ENCODE measurements around the gene FGD2. TPM values are rescaled to one million over a fixed set of nuclear protein-coding genes. Genes with fewer than 3 reads are reported as not detected.

Gene FGD2
- total and polyA plus RNA-seq, 2 donors (not counting 3 experiments of a cell fraction or from before 2014, with no cell fraction given): not detected

DNA sequence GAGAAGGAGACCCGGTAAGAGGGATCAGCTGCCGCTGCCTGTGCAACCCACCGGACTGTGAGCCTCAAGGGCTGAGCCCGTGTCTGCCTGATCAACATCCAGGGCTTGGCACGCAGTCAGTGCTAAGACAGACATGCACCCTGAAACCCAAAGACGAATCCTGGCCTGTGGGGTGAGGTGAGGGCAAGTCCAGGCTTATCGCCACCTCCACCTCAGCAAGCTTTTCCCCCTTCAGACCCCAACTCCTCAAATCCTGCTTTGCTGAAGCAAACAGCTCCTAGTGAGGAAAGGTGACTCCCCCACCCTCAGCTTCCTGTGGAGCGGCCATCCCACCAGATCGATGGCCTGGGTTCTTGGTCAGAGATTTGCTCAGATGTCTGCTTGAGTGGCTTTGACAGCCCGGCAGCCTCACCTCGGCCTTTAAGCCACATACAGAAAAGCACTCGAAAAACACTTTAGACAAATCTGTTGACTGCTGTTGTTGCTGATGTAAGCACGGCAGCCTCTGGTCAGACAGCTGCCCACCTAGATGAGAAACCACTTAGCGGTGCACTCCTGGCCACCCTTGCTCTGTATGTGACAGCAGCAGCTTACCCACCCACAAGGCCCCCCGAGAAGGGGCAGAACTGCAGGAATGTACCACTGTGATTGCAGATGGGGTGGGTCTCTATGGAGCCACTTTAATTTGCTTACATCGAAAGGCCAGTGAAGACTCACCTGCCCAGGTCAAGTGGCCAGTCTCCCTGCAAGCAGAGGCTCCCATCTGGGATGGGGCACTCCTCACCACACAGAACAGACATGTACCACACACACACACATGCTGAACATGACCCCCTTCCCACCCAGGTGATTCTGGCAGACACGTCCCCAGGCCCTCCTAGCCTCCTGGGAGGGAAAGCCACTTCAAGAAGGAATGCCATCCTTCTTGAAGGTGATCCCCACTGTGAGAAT, 34.3 kb upstream of the FGD2 start:
- H2AFZ ChIP-seq (ENCODE audit: low read depth, low read length): no peak overlapping the region
- no peaks in the 10 kb centered on the region for H3K79me2 ChIP-seq (ENCODE audit: control insufficient read depth, insufficient read depth, low read length)
- H4K20me1 ChIP-seq (replicated peaks; ENCODE audit: control insufficient read depth, extremely low read depth, insufficient read depth, low read length): no peaks in the 10 kb centered on the region
- POLR2A ChIA-PET: no interaction called here
- dilution Hi-C loops (cut with MboI; ENCODE audit: extremely low pct_ligation_motif_present, low sequenced_read_pairs): no loop called here
- no peak for TF ChIP-seq MYC (IDR thresholded peaks at IDR 0.05; ENCODE audit: low read depth, low read length)
- TF ChIP-seq GATA2 (IDR thresholded peaks at IDR 0.05; ENCODE audit: insufficient read depth, insufficient read length, low read depth, low read length): no peak
- TF ChIP-seq POLR2A (IDR thresholded peaks at IDR 0.05; ENCODE audit: low read depth, low read length): no peak
- H3K27me3 ChIP-seq (ENCODE audit: control insufficient read depth in 2 of 2, insufficient read depth in 2 of 2, low read length in 2 of 2): no peaks in the 10 kb centered on the region
- intact Hi-C loops (cut with micrococcal nuclease): no loop called here
- no peak overlapping the region for H3K27ac ChIP-seq (ENCODE audit: insufficient read depth, low read depth, low read length)
- CTCF ChIA-PET: interaction anchor here (1.0 kb wide), 1 partner anchor 8 kb away, joined by 3 read pairs; no protein-coding TSS in a partner anchor
- no TSS peak for BruUV-seq (replicated peaks)
- H3K4me3 ChIP-seq (replicated peaks in 1 of 3; ENCODE audit: insufficient read depth in 1 of 3, low read depth in 1 of 3, low read length in 3 of 3): no peak overlapping the region
- no peaks in the 10 kb centered on the region for H3K9me3 ChIP-seq (replicated peaks; ENCODE audit: control insufficient read depth, insufficient read depth, low read length)
- peaks cover 31 to 79% of the 10 kb centered on the region in 2 experiments for H3K36me3 ChIP-seq (ENCODE audit: control insufficient read depth in 2 of 2, extremely low read depth in 1 of 2, insufficient read depth in 2 of 2, low read length in 2 of 2)
- H3K9me1 ChIP-seq (replicated peaks; ENCODE audit: control insufficient read depth, extremely low read depth, insufficient read depth, low read length): no peaks in the 10 kb centered on the region
- FAIRE-seq (no peak), DNase-seq (ENCODE audit: low read depth, low spot score) (no peak)
- H3K9ac ChIP-seq (replicated peaks; ENCODE audit: extremely low read depth, insufficient read depth, low read length): no peak overlapping the region
- no peaks in the 10 kb centered on the region for H3K4me1 ChIP-seq (ENCODE audit: control insufficient read depth, extremely low read depth, insufficient read depth, low read length)
- H3K4me2 ChIP-seq (ENCODE audit: insufficient read depth, low read length): no peak overlapping the region

DNA sequence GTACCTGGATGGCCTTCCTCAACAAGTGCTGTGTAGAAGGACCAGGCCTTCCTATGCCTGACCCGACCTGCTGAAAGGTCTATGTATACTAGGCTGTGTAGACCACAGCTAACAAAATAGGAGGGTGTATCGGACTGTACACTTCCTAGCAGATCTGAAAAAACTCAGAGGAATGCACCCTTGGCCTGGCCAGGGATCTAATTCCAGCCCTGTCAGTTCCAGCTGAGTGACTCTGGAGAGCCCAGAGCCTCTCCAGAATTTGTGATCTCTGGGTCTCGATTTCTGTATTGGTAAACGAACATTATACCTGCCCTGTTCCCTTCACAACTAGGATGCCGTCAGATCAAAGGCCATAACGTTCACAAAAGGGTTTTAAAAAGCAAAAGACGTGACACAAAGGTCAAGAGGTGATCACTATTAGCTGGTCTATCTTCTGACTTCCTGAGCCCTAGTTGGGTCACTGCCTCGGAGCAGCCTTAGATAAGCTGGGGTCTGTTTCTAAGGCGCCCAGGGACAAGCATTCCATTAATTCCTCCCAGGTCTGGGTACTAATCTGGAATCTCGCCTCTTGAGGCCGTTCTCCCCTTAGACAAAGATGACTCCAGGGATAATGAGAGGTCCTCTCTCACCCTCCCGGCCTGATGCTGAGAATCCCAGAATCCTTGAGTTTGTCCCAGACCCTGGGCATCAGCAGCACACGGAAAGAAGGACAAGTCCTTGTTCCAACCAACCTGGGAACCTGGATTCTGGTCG, 33.4 kb upstream of the FGD2 start:
- H3K9me3 ChIP-seq (replicated peaks; ENCODE audit: control insufficient read depth, insufficient read depth, low read length): no peaks in the 10 kb centered on the region
- H3K27me3 ChIP-seq (ENCODE audit: control insufficient read depth in 2 of 2, insufficient read depth in 2 of 2, low read length in 2 of 2): no peaks in the 10 kb centered on the region
- H3K9ac ChIP-seq (replicated peaks; ENCODE audit: extremely low read depth, insufficient read depth, low read length): no peak overlapping the region
- H3K79me2 ChIP-seq (ENCODE audit: control insufficient read depth, insufficient read depth, low read length): no peaks in the 10 kb centered on the region
- ChIA-PET CTCF (no interaction called here), POLR2A (no interaction called here)
- H3K4me2 ChIP-seq (ENCODE audit: insufficient read depth, low read length): no peak overlapping the region
- no peaks in the 10 kb centered on the region for H3K4me1 ChIP-seq (ENCODE audit: control insufficient read depth, extremely low read depth, insufficient read depth, low read length)
- FAIRE-seq (no peak), DNase-seq (ENCODE audit: low read depth, low spot score) (no peak)
- TF ChIP-seq MYC (IDR thresholded peaks at IDR 0.05; ENCODE audit: low read depth, low read length): no peak
- no peak for TF ChIP-seq JUN (IDR thresholded peaks at IDR 0.05; ENCODE audit: borderline replicate concordance, insufficient read depth, insufficient read length, low read depth)
- TF ChIP-seq POLR2AphosphoS5 (IDR thresholded peaks at IDR 0.05; ENCODE audit: insufficient read depth, low read depth, low read length): no peak
- BruUV-seq (replicated peaks): no TSS peak
- dilution Hi-C loops (cut with MboI; ENCODE audit: extremely low pct_ligation_motif_present, low sequenced_read_pairs): no loop called here
- H3K4me3 ChIP-seq (replicated peaks in 1 of 3; ENCODE audit: insufficient read depth in 1 of 3, low read depth in 1 of 3, low read length in 3 of 3): no peak overlapping the region
- intact Hi-C loops (cut with micrococcal nuclease): no loop called here
- H3K36me3 ChIP-seq (ENCODE audit: control insufficient read depth in 2 of 2, extremely low read depth in 1 of 2, insufficient read depth in 2 of 2, low read length in 2 of 2): peaks cover 39 to 88% of the 10 kb centered on the region in 2 experiments
- no peak overlapping the region for H2AFZ ChIP-seq (ENCODE audit: low read depth, low read length)
- H3K27ac ChIP-seq (ENCODE audit: insufficient read depth, low read depth, low read length): no peak overlapping the region
- no peaks in the 10 kb centered on the region for H4K20me1 ChIP-seq (replicated peaks; ENCODE audit: control insufficient read depth, extremely low read depth, insufficient read depth, low read length)
- H3K9me1 ChIP-seq (replicated peaks; ENCODE audit: control insufficient read depth, extremely low read depth, insufficient read depth, low read length): no peaks in the 10 kb centered on the region

All from endothelial cell of umbilical vein (primary cell).